ENCODE results near the gene COL15A1. TPM values are rescaled to one million over a fixed set of nuclear protein-coding genes. Genes with fewer than 3 reads are reported as not detected.

COL15A1 gene
- total RNA-seq, 2 experiments from 2014 or later: 0.12 to 0.14 TPM

DNA sequence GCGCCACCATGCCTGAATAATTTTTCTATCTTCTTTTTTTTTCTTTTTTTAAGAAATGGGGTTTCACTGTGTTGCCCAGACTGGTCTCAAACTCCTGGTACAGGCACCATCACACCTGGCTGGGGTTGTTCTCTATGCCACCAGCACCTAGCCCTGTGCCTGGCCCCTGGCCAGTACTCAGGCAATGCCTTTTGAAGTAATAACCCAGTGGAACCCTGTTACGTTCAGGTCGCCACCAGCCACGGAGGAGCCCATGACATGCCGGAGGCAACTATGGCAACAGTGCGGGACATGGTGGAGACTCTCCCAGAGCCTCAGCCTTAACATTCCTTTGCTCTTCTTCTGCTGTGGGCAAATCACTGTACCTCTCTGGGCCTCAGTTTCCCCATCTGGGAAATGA lies 14.1 kb downstream of the COL15A1 start:
- no peak overlapping the region for H3K4me3 Mint-ChIP-seq
- no peak for DNase-seq
- ChIA-PET CTCF (interaction anchor here (0.5 kb wide), 1 partner anchor 669 kb away, joined by 3 read pairs; no protein-coding TSS in a partner anchor), POLR2A (no interaction called here)
- no peaks in the 10 kb centered on the region for H3K4me1 Mint-ChIP-seq (ENCODE audit: low read depth)
- H3K9me3 Mint-ChIP-seq: no peaks in the 10 kb centered on the region
- no peak overlapping the region for H3K27ac Mint-ChIP-seq
- no peaks in the 10 kb centered on the region for H3K36me3 Mint-ChIP-seq
- intact Hi-C loops (cut with micrococcal nuclease): loop anchor here (5.0 kb wide), 1 partner anchor 36 kb away; no protein-coding TSS in a partner anchor
- peaks cover 9% of the 10 kb centered on the region for H3K27me3 Mint-ChIP-seq

GRCh38 chr9:98958271-98958984 lies 14.7 kb downstream of the COL15A1 start:
- CTCF ChIA-PET: interaction anchor here (0.5 to 0.9 kb wide), 2 partner anchors 594 to 669 kb away, joined by 3 to 4 read pairs; no protein-coding TSS in a partner anchor
- POLR2A ChIA-PET: no interaction called here

DNA sequence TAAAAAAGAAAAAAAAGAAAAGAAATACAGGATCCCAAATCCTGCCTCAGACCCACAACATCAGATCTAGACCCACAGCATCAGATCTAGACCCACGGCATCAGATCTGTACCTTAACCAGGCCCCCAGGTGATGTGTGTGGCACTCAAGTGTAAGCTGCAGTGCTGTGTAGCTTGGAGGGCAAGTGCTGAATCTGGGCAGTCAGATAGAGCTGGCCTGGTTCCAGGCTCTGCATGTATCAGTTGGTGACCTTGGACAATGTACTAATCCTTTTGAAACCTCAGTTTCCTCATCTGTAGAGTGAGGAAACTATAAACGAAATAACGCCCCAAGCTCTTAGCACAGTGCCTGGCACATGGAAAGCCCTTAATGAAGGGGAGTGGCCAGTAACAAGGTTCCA lies 16.7 kb downstream of the COL15A1 start:
- CTCF ChIA-PET: no interaction called here
- POLR2A ChIA-PET: no interaction called here

More at GRCh38 chr9:98958271-98958984, 14.7 kb downstream of the COL15A1 start:
- DNase-seq: no peak
- intact Hi-C loops (cut with micrococcal nuclease): loop anchor here (5.0 kb wide), 1 partner anchor 36 kb away; no protein-coding TSS in a partner anchor
- H3K9me3 Mint-ChIP-seq: no peaks in the 10 kb centered on the region
- H3K27ac Mint-ChIP-seq: no peak overlapping the region
- H3K36me3 Mint-ChIP-seq: no peaks in the 10 kb centered on the region
- no peaks in the 10 kb centered on the region for H3K4me1 Mint-ChIP-seq (ENCODE audit: low read depth)
- no peak overlapping the region for H3K4me3 Mint-ChIP-seq
- H3K27me3 Mint-ChIP-seq: peaks cover 6% of the 10 kb centered on the region

DNA sequence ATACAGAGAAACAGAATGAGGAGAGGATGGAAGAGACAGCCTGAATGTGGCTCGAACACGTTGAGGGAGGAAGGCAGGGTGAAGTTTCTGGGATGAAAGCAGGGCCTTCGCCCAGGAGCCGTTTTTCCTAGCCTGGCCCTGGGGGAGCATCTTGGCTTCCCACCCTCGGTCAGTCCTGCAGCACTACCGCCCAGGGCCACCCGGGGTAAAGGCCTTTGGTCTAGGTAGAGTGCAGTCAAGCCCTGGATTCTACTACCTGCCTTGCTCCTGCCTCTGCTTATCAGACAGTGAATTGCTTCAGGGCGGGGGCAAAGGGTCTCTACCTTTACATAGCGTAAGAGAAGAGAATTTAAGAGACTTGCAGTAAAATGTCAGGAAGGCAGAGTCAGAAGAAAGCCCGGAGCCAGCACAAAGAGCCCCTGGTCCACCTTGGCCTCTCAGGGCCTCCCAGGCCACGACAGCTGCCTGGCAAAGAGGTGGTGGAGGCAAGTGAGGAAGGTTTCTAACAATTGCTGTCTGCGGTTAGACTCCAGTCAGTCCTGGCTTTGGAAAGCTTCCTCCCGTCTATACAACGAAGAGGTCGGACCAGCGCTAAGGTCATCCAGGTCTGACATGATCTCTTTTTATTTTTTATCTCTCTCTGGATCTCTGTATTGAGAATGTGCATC lies 17.9 kb downstream of the COL15A1 start:
- H3K4me1 Mint-ChIP-seq (ENCODE audit: low read depth): no peaks in the 10 kb centered on the region
- peaks cover 4% of the 10 kb centered on the region for H3K27me3 Mint-ChIP-seq
- ChIA-PET POLR2A (no interaction called here), CTCF (no interaction called here)
- H3K27ac Mint-ChIP-seq: no peak overlapping the region
- H3K4me3 Mint-ChIP-seq: no peak overlapping the region
- H3K36me3 Mint-ChIP-seq: no peaks in the 10 kb centered on the region
- intact Hi-C loops (cut with micrococcal nuclease): no loop called here
- DNase-seq: no peak
- no peaks in the 10 kb centered on the region for H3K9me3 Mint-ChIP-seq

More for the DNA sequence above, 16.7 kb downstream of the COL15A1 start:
- Mint-ChIP-seq H3K36me3 (no peaks in the 10 kb centered on the region), H3K4me3 (no peak overlapping the region), H3K27me3 (peaks cover 4% of the 10 kb centered on the region), H3K27ac (no peak overlapping the region), H3K4me1 (ENCODE audit: low read depth) (no peaks in the 10 kb centered on the region), H3K9me3 (no peaks in the 10 kb centered on the region)
- intact Hi-C loops (cut with micrococcal nuclease): no loop called here
- DNase-seq: no peak

- Mint-ChIP-seq H3K9me3 (no peaks in the 10 kb centered on the region), H3K36me3 (no peaks in the 10 kb centered on the region), H3K27me3 (peaks cover 4% of the 10 kb centered on the region), H3K4me3 (no peak overlapping the region), H3K4me1 (ENCODE audit: low read depth) (no peaks in the 10 kb centered on the region), H3K27ac (no peak overlapping the region)
- intact Hi-C loops (cut with micrococcal nuclease): no loop called here
- POLR2A ChIA-PET: no interaction called here
- no peak for DNase-seq
- CTCF ChIA-PET: no interaction called here
Observed at GRCh38 chr9:98962181-98962560, 18.5 kb downstream of the COL15A1 start.

DNA sequence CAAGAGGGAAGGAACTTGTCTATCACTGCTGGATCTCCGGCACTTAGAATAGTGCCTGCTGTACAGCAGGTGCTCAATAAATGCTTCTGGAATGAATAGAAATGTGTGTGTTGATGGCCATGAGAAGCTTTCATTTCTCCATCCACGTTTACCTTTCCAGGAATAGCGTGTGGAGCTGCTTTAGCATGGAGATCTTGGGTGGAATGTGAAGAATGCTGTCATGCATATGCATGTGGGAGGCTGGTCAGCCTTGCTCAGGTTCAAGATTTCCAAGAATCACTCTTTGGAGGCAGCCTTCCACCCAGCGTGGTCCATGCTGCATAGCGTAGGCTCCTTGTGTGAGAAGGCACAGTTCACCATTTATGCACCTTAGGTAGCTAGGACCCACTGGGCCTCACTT lies 19.2 kb downstream of the COL15A1 start:
- Mint-ChIP-seq H3K27ac (no peak overlapping the region), H3K4me1 (ENCODE audit: low read depth) (no peaks in the 10 kb centered on the region), H3K4me3 (no peak overlapping the region), H3K36me3 (no peaks in the 10 kb centered on the region), H3K27me3 (peaks cover 4% of the 10 kb centered on the region), H3K9me3 (no peaks in the 10 kb centered on the region)
- POLR2A ChIA-PET: no interaction called here
- intact Hi-C loops (cut with micrococcal nuclease): no loop called here
- CTCF ChIA-PET: interaction anchor here (3.1 kb wide), 1 partner anchor 12 kb away, joined by 15 read pairs; no protein-coding TSS in a partner anchor
- no peak for DNase-seq

- Mint-ChIP-seq H3K27me3 (peaks cover 4% of the 10 kb centered on the region), H3K4me1 (ENCODE audit: low read depth) (no peaks in the 10 kb centered on the region), H3K9me3 (no peaks in the 10 kb centered on the region), H3K27ac (no peak overlapping the region), H3K36me3 (no peaks in the 10 kb centered on the region), H3K4me3 (no peak overlapping the region)
- no peak for DNase-seq
- ChIA-PET CTCF (interaction anchor here (1.7 to 3.1 kb wide), 2 partner anchors 11 to 116 kb away, joined by 9 to 15 read pairs; no protein-coding TSS in a partner anchor), POLR2A (no interaction called here)
- intact Hi-C loops (cut with micrococcal nuclease): no loop called here
Observed at GRCh38 chr9:98964201-98964600, 20.5 kb downstream of the COL15A1 start.

DNA sequence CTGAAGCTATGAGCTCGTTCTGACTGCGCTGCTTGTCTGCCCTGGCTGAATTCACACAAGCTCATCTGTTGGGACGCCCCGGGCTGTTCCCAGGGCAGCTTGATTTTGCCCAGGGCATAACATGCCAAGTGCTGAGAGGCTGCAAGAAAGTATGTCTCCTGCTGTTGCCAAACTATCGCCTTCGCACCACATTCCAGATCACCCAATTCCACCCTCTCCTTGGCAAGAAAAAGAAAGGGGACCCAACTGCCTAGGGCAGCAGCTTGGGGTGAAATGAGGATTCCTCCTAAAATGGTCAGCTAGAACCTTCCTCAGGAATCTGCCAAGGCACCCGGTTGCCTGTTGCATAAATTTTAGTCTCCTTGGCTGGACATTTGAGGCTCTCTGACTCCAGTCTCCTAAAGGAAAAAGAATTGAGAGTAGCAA lies 21.2 kb downstream of the COL15A1 start:
- Mint-ChIP-seq H3K4me1 (ENCODE audit: low read depth) (no peaks in the 10 kb centered on the region), H3K27me3 (no peaks in the 10 kb centered on the region), H3K9me3 (no peaks in the 10 kb centered on the region), H3K27ac (no peak overlapping the region), H3K4me3 (no peak overlapping the region), H3K36me3 (no peaks in the 10 kb centered on the region)
- ChIA-PET CTCF (interaction anchor here (0.6 to 3.1 kb wide), 4 partner anchors 10 to 163 kb away, joined by 3 to 15 read pairs (median 6); no protein-coding TSS in a partner anchor), POLR2A (no interaction called here)
- DNase-seq: no peak
- intact Hi-C loops (cut with micrococcal nuclease): no loop called here

DNA sequence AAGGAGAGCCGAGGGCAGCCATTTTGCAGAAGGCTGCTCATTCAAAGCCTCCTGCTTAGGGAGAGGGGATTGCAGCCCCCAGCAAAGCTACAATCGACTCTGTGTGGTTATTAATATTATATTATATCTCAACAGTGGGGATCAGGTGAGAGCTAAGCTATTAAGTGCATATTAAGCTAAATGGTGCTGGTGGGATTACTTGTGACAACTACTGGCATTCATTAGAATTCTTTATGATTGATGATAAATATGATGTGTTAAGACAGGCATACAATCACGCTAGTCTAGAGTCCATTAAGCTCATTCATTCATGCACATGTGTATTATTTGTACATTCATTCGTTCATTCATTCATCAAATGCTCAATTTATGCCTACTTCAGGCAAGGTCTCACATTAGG lies 23.0 kb downstream of the COL15A1 start:
- no peaks in the 10 kb centered on the region for H3K4me1 Mint-ChIP-seq (ENCODE audit: low read depth)
- H3K9me3 Mint-ChIP-seq: no peaks in the 10 kb centered on the region
- no peaks in the 10 kb centered on the region for H3K27me3 Mint-ChIP-seq
- H3K4me3 Mint-ChIP-seq: no peak overlapping the region
- POLR2A ChIA-PET: no interaction called here
- intact Hi-C loops (cut with micrococcal nuclease): no loop called here
- no peak for DNase-seq
- H3K36me3 Mint-ChIP-seq: no peaks in the 10 kb centered on the region
- CTCF ChIA-PET: interaction anchor here (0.8 kb wide), 1 partner anchor 12 kb away, joined by 3 read pairs; no protein-coding TSS in a partner anchor
- no peak overlapping the region for H3K27ac Mint-ChIP-seq

DNA sequence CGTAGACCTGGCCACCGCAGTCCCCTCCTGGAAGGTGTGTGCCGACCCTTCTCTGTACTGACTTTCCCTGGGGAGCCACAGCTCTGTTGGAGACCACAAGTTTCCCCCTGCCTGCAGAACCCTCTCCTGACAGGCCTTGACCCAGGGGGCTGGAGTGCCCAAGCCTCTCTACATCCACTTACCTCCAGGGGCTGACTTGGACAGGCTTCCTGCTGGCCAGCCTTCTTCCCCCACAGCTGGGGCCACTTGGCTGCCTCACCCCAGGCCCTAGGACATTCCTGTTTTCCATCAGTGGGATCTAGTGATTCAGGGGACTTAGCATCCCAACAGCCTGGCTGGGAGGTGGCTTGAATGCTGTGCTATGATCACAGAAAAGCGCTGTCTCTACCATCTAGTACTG lies 23.6 kb downstream of the COL15A1 start:
- Mint-ChIP-seq H3K4me3 (no peak overlapping the region), H3K27me3 (no peaks in the 10 kb centered on the region), H3K36me3 (no peaks in the 10 kb centered on the region), H3K9me3 (no peaks in the 10 kb centered on the region), H3K27ac (no peak overlapping the region), H3K4me1 (ENCODE audit: low read depth) (no peaks in the 10 kb centered on the region)
- intact Hi-C loops (cut with micrococcal nuclease): no loop called here
- ChIA-PET CTCF (interaction anchor here (0.8 to 1.3 kb wide), 2 partner anchors 11 to 31 kb away, joined by 3 to 4 read pairs; no protein-coding TSS in a partner anchor), POLR2A (no interaction called here)
- DNase-seq: no peak

DNA sequence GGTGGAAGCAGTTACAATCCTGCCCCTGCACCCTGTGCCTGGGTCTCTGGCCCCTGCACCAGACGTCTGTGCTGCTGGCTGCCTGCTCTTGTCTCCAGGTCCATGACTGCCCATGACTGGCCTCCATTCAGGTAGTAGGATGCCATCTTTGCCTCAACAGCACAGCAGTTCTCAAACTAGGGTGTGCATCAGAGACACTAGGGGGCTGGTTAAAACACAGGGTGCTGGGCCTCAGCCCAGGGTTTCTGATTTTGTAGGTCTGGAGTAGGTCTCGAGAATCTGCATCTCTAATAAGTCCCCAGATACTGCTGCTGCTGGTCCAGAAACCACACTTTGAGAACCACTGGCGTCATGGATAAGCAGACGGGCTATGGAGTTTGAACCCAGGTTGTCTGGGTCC lies 24.0 kb downstream of the COL15A1 start:
- ChIA-PET CTCF (interaction anchor here (1.3 kb wide), 1 partner anchor 31 kb away, joined by 4 read pairs; no protein-coding TSS in a partner anchor), POLR2A (no interaction called here)
- intact Hi-C loops (cut with micrococcal nuclease): no loop called here
- DNase-seq: no peak
- Mint-ChIP-seq H3K4me1 (ENCODE audit: low read depth) (no peaks in the 10 kb centered on the region), H3K27me3 (no peaks in the 10 kb centered on the region), H3K4me3 (no peak overlapping the region), H3K36me3 (no peaks in the 10 kb centered on the region), H3K9me3 (no peaks in the 10 kb centered on the region), H3K27ac (no peak overlapping the region)

GRCh38 chr9:98968601-98969337 lies 25.1 kb downstream of the COL15A1 start:
- Mint-ChIP-seq H3K27me3 (no peaks in the 10 kb centered on the region), H3K4me3 (no peak overlapping the region), H3K4me1 (ENCODE audit: low read depth) (no peaks in the 10 kb centered on the region), H3K27ac (no peak overlapping the region), H3K36me3 (no peaks in the 10 kb centered on the region), H3K9me3 (no peaks in the 10 kb centered on the region)
- intact Hi-C loops (cut with micrococcal nuclease): no loop called here
- no peak for DNase-seq
- ChIA-PET POLR2A (no interaction called here), CTCF (interaction anchor here (1.4 kb wide), 1 partner anchor 44 kb away, joined by 3 read pairs; no protein-coding TSS in a partner anchor)
